Activated CD4-positive, alpha-beta T cell treated with anti-CD3 and anti-CD28 coated beads, Interleukin-2, amount 10 ng/mL, durations not matched to agents 24 days and 14 days (primary cell): ENCODE data around the gene RHBDD3. TPM values are rescaled to one million over a fixed set of nuclear protein-coding genes. Genes with fewer than 3 reads are reported as not detected.
"Not testable (repeated sequence)": the region's sequence is repeated elsewhere in the genome, so short reads cannot be mapped to it uniquely, and the experiment has no call there.

Experiments used
- DNase-seq: peaks from one replicate; pipeline ENCODE4 v3.0.0; 2022
- H3K27ac Mint-ChIP-seq: one replicate; pipeline ENCODE4 v1.8.0; 2022; ENCODE audit warnings: mild to moderate bottlenecking, mixed read lengths
- H3K27me3 Mint-ChIP-seq: one replicate; pipeline ENCODE4 v1.8.0; 2022; ENCODE audit warnings: mixed read lengths
- H3K36me3 Mint-ChIP-seq: one replicate; pipeline ENCODE4 v1.8.0; 2022; ENCODE audit warnings: low read depth, mild to moderate bottlenecking, mixed read lengths
- H3K4me1 Mint-ChIP-seq: one replicate; pipeline ENCODE4 v1.8.0; 2021; ENCODE audit warnings: mixed read lengths
- H3K4me3 Mint-ChIP-seq: one replicate; pipeline ENCODE4 v1.8.0; 2022; ENCODE audit warnings: mild to moderate bottlenecking, moderate library complexity, mixed read lengths
- H3K9me3 Mint-ChIP-seq: one replicate; pipeline ENCODE4 v1.8.0; 2021; ENCODE audit warnings: mixed read lengths
- intact Hi-C: fragments of 100-400 bp; cut with micrococcal nuclease; formaldehyde crosslinking; loops from one replicate; pipeline ENCODE4 v1.15.1; 2023
- total RNA-seq: library from RNA; stranded (reverse); gene quantifications from 2 replicates; pipeline ENCODE4 v1.2.3, GENCODE V29; 2022

RHBDD3 gene
- total RNA-seq, 1 donor from 2014 or later, result 49.5 TPM

- no peaks in the 10 kb centered on the region for H3K36me3 Mint-ChIP-seq
- H3K4me1 Mint-ChIP-seq, result no peaks in the 10 kb centered on the region
- H3K9me3 Mint-ChIP-seq, result no peaks in the 10 kb centered on the region
- H3K27me3 Mint-ChIP-seq, result peaks cover 3% of the 10 kb centered on the region
- intact Hi-C loops, result no loop called here
- H3K27ac Mint-ChIP-seq, result no peak overlapping the region
- no peak for DNase-seq
- H3K4me3 Mint-ChIP-seq, result no peak overlapping the region
Observed at GRCh38 chr22:29231971-29232959, 35.5 kb downstream of the RHBDD3 start.

- Mint-ChIP-seq H3K27ac (no peak overlapping the region), H3K4me1 (no peaks in the 10 kb centered on the region), H3K9me3 (no peaks in the 10 kb centered on the region), H3K36me3 (no peaks in the 10 kb centered on the region), H3K27me3 (peaks cover 3% of the 10 kb centered on the region), H3K4me3 (no peak overlapping the region)
- intact Hi-C loops, result no loop called here
- DNase-seq, result no peak
Observed at GRCh38 chr22:29230972-29231875, 36.6 kb downstream of the RHBDD3 start.

- intact Hi-C loops, result no loop called here
- no peaks in the 10 kb centered on the region for H3K9me3 Mint-ChIP-seq
- no peak for DNase-seq
- no peaks in the 10 kb centered on the region for H3K4me1 Mint-ChIP-seq
- no peak overlapping the region for H3K4me3 Mint-ChIP-seq
- H3K27ac Mint-ChIP-seq, result no peak overlapping the region
- no peaks in the 10 kb centered on the region for H3K36me3 Mint-ChIP-seq
- no peaks in the 10 kb centered on the region for H3K27me3 Mint-ChIP-seq
Observed at GRCh38 chr22:29226351-29226981, 41.3 kb downstream of the RHBDD3 start.

- H3K27ac Mint-ChIP-seq, result no peak overlapping the region
- intact Hi-C loops, result no loop called here
- no peaks in the 10 kb centered on the region for H3K27me3 Mint-ChIP-seq
- no peaks in the 10 kb centered on the region for H3K4me1 Mint-ChIP-seq
- H3K4me3 Mint-ChIP-seq, result no peak overlapping the region
- H3K9me3 Mint-ChIP-seq, result no peaks in the 10 kb centered on the region
- DNase-seq, result no peak
- no peaks in the 10 kb centered on the region for H3K36me3 Mint-ChIP-seq
Observed at GRCh38 chr22:29225422-29226090, 42.2 kb downstream of the RHBDD3 start.

GRCh38 chr22:29224859-29225410 is 42.8 kb downstream of the RHBDD3 start:
- H3K4me1 Mint-ChIP-seq, result no peaks in the 10 kb centered on the region
- intact Hi-C loops, result no loop called here
- no peak overlapping the region for H3K4me3 Mint-ChIP-seq
- no peak for DNase-seq
- no peaks in the 10 kb centered on the region for H3K9me3 Mint-ChIP-seq
- no peak overlapping the region for H3K27ac Mint-ChIP-seq
- H3K27me3 Mint-ChIP-seq, result no peaks in the 10 kb centered on the region
- H3K36me3 Mint-ChIP-seq, result no peaks in the 10 kb centered on the region

- DNase-seq, result no peak
- no peaks in the 10 kb centered on the region for H3K27me3 Mint-ChIP-seq
- no peaks in the 10 kb centered on the region for H3K9me3 Mint-ChIP-seq
- no peak overlapping the region for H3K27ac Mint-ChIP-seq
- intact Hi-C loops, result no loop called here
- H3K4me1 Mint-ChIP-seq, result no peaks in the 10 kb centered on the region
- H3K36me3 Mint-ChIP-seq, result no peaks in the 10 kb centered on the region
- H3K4me3 Mint-ChIP-seq, result no peak overlapping the region
Observed at GRCh38 chr22:29224121-29224858, 43.5 kb downstream of the RHBDD3 start.

GRCh38 chr22:29219881-29220670 is 47.7 kb downstream of the RHBDD3 start:
- Mint-ChIP-seq H3K9me3 (no peaks in the 10 kb centered on the region), H3K27me3 (no peaks in the 10 kb centered on the region), H3K4me3 (no peak overlapping the region), H3K36me3 (no peaks in the 10 kb centered on the region), H3K27ac (no peak overlapping the region), H3K4me1 (no peaks in the 10 kb centered on the region)
- DNase-seq, result no peak
- intact Hi-C loops, result no loop called here

GRCh38 chr22:29219409-29219782 is 48.4 kb downstream of the RHBDD3 start:
- H3K9me3 Mint-ChIP-seq, DNase-seq, H3K27ac Mint-ChIP-seq, H3K27me3 Mint-ChIP-seq, intact Hi-C loops, H3K4me3 Mint-ChIP-seq, H3K4me1 Mint-ChIP-seq, H3K36me3 Mint-ChIP-seq: not testable (repeated sequence)

GRCh38 chr22:29218758-29219408 is 48.9 kb downstream of the RHBDD3 start:
- H3K27ac Mint-ChIP-seq, result no peak overlapping the region
- DNase-seq, result no peak
- peaks cover 3% of the 10 kb centered on the region for H3K27me3 Mint-ChIP-seq
- H3K36me3 Mint-ChIP-seq, result no peaks in the 10 kb centered on the region
- no peaks in the 10 kb centered on the region for H3K9me3 Mint-ChIP-seq
- H3K4me1 Mint-ChIP-seq, result no peaks in the 10 kb centered on the region
- no peak overlapping the region for H3K4me3 Mint-ChIP-seq
- intact Hi-C loops, result no loop called here

- Mint-ChIP-seq H3K4me3 (no peak overlapping the region), H3K27ac (no peak overlapping the region), H3K4me1 (no peaks in the 10 kb centered on the region), H3K27me3 (peaks cover 3% of the 10 kb centered on the region), H3K9me3 (no peaks in the 10 kb centered on the region), H3K36me3 (no peaks in the 10 kb centered on the region)
- no peak for DNase-seq
- intact Hi-C loops, result no loop called here
Observed at GRCh38 chr22:29217827-29218757, 49.7 kb downstream of the RHBDD3 start.
